ENCODE measurements around the gene CUL4B.

Gene CUL4B

DNA sequence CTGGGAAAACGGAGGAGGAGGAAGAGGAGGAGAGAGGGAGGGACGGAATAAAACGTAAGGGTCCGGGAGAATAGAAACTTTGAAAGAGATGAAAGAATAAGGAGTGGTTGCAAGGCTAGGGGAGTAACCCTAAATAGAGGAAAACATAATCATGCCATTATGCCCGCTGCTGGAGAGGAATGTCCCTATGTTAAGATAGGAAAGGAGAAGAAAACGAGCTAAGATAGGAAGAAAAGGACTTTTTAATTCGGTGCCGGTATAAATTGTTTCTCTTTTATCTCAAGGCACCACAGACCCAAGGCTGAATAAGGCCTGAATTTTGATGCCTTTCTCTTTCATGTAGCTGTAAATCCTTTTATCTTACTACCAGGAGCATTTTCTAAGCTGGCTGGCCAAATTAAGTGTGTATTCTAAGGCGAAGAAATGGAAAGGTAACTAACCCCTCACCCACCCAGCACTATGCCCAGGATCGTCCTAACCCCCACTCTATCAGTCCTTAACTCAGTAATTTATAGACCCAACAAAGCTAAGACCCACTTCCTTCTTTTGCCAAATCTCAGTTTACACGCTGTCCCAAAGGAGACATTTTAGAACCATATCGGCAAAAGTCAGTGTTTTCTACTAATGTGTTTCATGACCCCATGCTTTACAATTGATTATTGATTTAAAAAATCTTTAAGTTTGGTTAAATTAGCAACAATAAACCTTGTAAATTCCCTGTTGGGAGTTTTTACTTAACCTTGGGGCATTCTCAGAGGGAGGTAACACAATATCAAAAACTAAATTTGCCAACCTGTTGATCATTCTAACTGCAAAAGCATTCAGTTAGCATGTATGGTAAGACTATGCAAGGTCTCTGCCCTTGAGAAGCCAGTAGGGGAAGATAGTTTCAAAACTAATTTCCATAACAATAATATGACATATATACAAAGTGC lies 1.1 kb upstream of the CUL4B start:
- peak overlapping the region; percentile 94 to 96 for H3K27ac ChIP-seq
- no peak for DNase-seq
- H3K9me3 ChIP-seq: no peaks in the 10 kb centered on the region
- peak overlapping the region; percentile 67 to 72 for H3K4me3 ChIP-seq
- H3K27me3 ChIP-seq: no peaks in the 10 kb centered on the region
- intact Hi-C loops (cut with DNase I; ENCODE audit: low total_unique reads): no loop called here
- H3K36me3 ChIP-seq: no peaks in the 10 kb centered on the region
- TF ChIP-seq, protein P1, sequence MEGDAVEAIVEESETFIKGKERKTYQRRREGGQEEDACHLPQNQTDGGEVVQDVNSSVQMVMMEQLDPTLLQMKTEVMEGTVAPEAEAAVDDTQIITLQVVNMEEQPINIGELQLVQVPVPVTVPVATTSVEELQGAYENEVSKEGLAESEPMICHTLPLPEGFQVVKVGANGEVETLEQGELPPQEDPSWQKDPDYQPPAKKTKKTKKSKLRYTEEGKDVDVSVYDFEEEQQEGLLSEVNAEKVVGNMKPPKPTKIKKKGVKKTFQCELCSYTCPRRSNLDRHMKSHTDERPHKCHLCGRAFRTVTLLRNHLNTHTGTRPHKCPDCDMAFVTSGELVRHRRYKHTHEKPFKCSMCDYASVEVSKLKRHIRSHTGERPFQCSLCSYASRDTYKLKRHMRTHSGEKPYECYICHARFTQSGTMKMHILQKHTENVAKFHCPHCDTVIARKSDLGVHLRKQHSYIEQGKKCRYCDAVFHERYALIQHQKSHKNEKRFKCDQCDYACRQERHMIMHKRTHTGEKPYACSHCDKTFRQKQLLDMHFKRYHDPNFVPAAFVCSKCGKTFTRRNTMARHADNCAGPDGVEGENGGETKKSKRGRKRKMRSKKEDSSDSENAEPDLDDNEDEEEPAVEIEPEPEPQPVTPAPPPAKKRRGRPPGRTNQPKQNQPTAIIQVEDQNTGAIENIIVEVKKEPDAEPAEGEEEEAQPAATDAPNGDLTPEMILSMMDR (IDR thresholded peaks at IDR 0.05): no peak
- peaks cover 0 to 15% (median 0%) of the 10 kb centered on the region in 4 donors for H3K4me1 ChIP-seq

DNA sequence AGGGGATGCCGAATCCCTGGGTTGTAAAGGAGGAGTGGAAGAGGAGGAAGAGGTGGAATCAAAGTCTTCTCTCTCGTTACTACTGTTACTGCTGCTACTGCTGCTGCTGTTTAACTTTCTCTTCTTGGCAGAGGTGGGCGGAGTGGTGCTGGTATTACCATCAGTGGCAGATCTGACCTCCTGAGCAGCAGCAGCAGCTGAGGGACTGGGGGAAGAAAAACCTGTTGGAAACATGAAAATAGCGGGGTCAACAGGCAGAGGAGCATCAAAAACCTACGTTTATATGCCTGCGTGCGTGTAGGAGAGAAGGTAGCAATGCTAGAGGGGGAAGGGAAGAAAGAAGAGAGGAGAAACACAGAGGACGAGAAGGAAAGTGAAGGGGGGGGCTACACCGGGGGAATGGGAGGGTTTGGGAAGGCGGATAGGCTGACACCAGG lies 339 bp downstream of the CUL4B start:
- Histone ChIP-seq H3K36me3 (peaks cover 0 to 3% (median 0%) of the 10 kb centered on the region in 3 donors), H3K27ac (peak overlapping the region; percentile 94 to 96), H3K4me1 (peaks cover 0 to 18% (median 0%) of the 10 kb centered on the region in 4 donors), H3K4me3 (peak overlapping the region; percentile 67 to 72), H3K9me3 (no peaks in the 10 kb centered on the region), H3K27me3 (no peaks in the 10 kb centered on the region)
- TF ChIP-seq, protein P1 (IDR thresholded peaks at IDR 0.05): no peak
- intact Hi-C loops (cut with DNase I; ENCODE audit: low total_unique reads): no loop called here
- DNase-seq: peak; percentile 23 to 67

DNA sequence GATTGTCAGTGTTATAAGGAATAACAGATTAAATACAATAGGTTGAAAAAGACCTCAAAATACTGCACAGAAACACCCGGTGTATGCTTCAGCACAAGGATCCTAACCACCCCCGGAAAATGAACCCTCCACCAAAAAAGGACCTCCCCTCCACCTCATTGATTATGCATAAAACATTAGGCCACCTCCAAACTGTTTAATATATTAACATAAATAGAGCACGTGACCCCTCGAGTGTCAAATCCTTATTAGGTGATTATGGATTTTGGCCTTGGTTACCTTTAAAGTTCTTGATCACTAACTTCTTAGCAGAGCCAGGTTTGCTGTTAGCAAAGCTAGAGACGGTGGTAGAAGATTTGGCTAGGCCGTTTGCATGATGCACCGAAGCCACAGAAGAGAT lies 958 bp downstream of the CUL4B start:
- Histone ChIP-seq H3K4me1 (peaks cover 0 to 21% (median 0%) of the 10 kb centered on the region in 4 donors), H3K9me3 (no peaks in the 10 kb centered on the region), H3K27ac (peak overlapping the region; percentile 94 to 96), H3K36me3 (peaks cover 0 to 3% (median 0%) of the 10 kb centered on the region in 3 donors), H3K4me3 (peak overlapping the region; percentile 67 to 72), H3K27me3 (no peaks in the 10 kb centered on the region)
- intact Hi-C loops (cut with DNase I; ENCODE audit: low total_unique reads): loop anchor here (10.0 kb wide), 1 partner anchor 45 kb away; the partner anchor contains the start of gene MCTS1
- DNase-seq: no peak
- TF ChIP-seq, protein P1 (IDR thresholded peaks at IDR 0.05): no peak

DNA sequence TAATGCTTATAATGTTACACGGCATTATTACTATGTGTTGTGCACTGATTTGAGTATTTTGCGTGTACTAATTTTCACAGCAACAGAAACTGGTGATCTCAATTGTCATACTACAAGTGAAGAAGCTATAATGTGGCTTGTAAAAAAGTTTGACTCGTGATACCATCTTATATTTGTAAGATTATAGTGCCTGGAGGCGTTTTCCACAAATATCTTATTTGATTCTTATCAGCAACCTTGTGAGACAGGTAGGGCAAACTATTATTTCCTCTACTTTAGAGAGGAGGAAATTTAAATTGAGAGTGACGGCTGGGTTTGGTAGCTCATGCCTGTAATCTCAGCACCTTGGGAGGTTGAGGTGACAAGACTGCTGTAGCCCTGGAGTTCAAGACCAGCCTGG lies 4.5 kb downstream of the CUL4B start:
- H3K4me3 ChIP-seq: no peak overlapping the region
- H3K9me3 ChIP-seq: no peaks in the 10 kb centered on the region
- no peak for DNase-seq
- H3K27me3 ChIP-seq: no peaks in the 10 kb centered on the region
- peaks cover 0 to 3% (median 0%) of the 10 kb centered on the region in 3 donors for H3K36me3 ChIP-seq
- H3K4me1 ChIP-seq: peaks cover 0 to 18% (median 0%) of the 10 kb centered on the region in 4 donors
- TF ChIP-seq, protein P1 (IDR thresholded peaks at IDR 0.05): no peak
- intact Hi-C loops (cut with DNase I; ENCODE audit: low total_unique reads): loop anchor here (10.0 kb wide), 1 partner anchor 49 kb away; the partner anchor contains the start of gene MCTS1
- no peak overlapping the region for H3K27ac ChIP-seq

DNA sequence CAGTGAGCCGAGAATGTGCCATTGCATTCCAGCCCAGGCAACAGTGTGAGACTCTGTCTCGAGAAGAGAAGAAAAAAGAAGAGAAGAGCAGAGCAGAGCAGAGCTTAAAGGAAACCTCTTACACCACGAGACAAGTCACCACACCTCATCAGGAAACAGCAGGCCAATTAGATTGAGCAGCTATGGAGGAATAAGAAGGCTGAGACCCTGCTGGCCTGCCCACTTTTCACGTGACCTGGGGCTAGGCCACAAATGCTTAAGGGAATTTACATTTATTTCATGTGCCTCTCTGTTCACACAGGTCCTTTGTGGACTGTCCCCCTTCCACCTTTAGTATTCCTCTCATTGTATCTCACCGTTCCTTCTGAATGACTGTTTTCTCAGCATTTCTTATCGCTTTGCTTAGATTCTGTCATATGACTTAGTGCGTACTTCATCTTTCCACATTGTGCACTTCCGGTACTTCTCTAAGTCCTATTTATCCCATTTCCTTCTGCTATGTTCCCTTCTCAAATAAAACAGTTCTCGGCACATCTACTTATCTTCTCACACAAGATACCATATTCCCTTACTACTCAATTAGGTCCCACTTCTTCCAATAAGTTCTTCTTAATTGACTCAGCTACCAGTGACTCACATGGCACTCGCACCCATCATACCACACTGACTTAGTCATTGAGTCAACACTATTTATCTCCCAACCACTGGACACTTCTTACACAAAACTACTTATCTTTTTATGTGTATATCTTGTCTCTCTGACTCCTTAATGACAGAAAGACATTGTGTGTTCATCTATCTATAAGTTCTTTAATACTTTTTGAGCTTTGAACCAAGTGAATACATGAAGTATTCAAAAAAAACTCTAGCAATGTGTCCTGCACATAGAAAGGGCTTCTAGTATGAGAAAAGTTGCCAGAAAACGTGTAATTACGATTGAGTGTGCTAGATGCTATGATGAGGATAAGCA lies 11.0 kb downstream of the CUL4B start:
- Histone ChIP-seq H3K4me3 (no peak overlapping the region), H3K27ac (peak overlapping the region; percentile 47 to 63), H3K4me1 (peaks cover 0 to 14% (median 0%) of the 10 kb centered on the region in 4 donors), H3K27me3 (no peaks in the 10 kb centered on the region), H3K36me3 (peaks cover 0 to 5% (median 5%) of the 10 kb centered on the region in 3 donors), H3K9me3 (no peaks in the 10 kb centered on the region)
- intact Hi-C loops (cut with DNase I; ENCODE audit: low total_unique reads): loop anchor here (10.0 kb wide), 1 partner anchor 55 kb away; the partner anchor contains the start of gene MCTS1
- TF ChIP-seq, protein P1 (IDR thresholded peaks at IDR 0.05): no peak
- DNase-seq: peak; percentile 43 to 65

All from tibial artery (tissue), 4 donors.